HUES64 (cell line): ENCODE measurements around the gene TRIB2.

Source experiments
- H3K27ac ChIP-seq: 2 replicates; pipeline ENCODE4 v1.7.0; 2013; ENCODE audit warnings: low read depth, low read length, inconsistent platforms
- H3K27me3 ChIP-seq: 2 replicates; pipeline ENCODE4 v1.6.1; 2013; ENCODE audit warnings: mild to moderate bottlenecking, low read length; ENCODE audit not compliant: insufficient read depth
- H3K36me3 ChIP-seq: 2 replicates; pipeline ENCODE4 v1.6.1; 2013; ENCODE audit warnings: mild to moderate bottlenecking, low read length; ENCODE audit not compliant: insufficient read depth
- H3K4me1 ChIP-seq: 2 replicates; pipeline ENCODE4 v1.6.1; 2013; ENCODE audit warnings: mild to moderate bottlenecking, low read length, moderate library complexity; ENCODE audit not compliant: insufficient read depth
- H3K4me3 ChIP-seq: 2 replicates; pipeline ENCODE4 v1.5.1; 2013; ENCODE audit warnings: mild to moderate bottlenecking, low read length, moderate library complexity
- H3K9ac ChIP-seq: 2 replicates; pipeline ENCODE4 v1.6.1; 2013; ENCODE audit warnings: mild to moderate bottlenecking, low read depth, low read length
- H3K9me3 ChIP-seq: 2 replicates; pipeline ENCODE4 v1.6.1; 2013; ENCODE audit warnings: low read depth, low read length; ENCODE audit not compliant: insufficient read depth
- WGBS: fragments of 150-250, 120-280 bp; methylation state at CpG from one replicate; pipeline ENCODE4 v1.1.7; 2013; ENCODE audit warnings: missing lambda C conversion rate; 5-methylcytosine and 5-hydroxymethylcytosine counted together

Gene TRIB2

DNA sequence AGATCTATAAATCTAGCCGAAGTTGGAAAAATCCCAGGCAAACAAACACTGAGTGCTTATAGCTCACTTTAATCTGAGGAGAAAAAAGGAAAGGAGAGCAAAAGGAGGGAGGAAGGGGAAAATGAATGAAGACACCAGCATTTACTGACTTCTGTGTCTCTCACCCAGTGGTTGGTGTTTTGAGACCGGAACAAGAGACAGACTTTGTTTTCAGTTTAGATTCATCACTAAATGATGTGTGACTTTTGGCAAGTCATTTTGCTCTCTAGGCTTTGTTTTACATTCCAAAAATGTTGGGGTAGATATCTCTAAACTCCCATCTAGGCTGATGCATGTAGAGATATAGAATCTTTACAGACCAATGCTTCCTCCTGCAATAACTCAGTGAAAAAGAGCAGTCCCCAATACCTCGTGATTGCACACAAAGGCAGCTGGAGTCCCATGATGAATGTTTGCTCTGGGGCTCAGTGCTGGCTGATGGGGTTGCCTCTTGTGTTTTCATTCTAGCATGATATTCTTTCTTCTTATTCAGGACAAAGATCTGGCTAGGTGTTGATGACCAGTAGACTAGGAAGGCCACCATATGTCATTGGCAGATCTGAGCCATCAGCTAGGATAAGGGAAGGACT lies 51.4 kb downstream of the TRIB2 start:
- Histone ChIP-seq H3K4me3 (no peak overlapping the region), H3K36me3 (no peaks in the 10 kb centered on the region), H3K27me3 (peaks cover 19% of the 10 kb centered on the region; the same call in 1 of the 2 replicates), H3K27ac (no peak overlapping the region), H3K4me1 (peaks cover 19% of the 10 kb centered on the region), H3K9ac (no peak overlapping the region), H3K9me3 (no peaks in the 10 kb centered on the region)
- 94% methylated on average over 3 of the region's 3 CpGs for WGBS

GRCh38 chr2:12769492-12770105 lies 52.9 kb downstream of the TRIB2 start:
- no peak overlapping the region for H3K4me3 ChIP-seq

GRCh38 chr2:12770300-12770968 lies 53.7 kb downstream of the TRIB2 start:
- no peaks in the 10 kb centered on the region for H3K9me3 ChIP-seq
- H3K36me3 ChIP-seq, result no peaks in the 10 kb centered on the region
- 31% methylated on average over 8 of the region's 8 CpGs for WGBS
- no peak overlapping the region for H3K9ac ChIP-seq
- no peak overlapping the region for H3K27ac ChIP-seq
- H3K27me3 ChIP-seq, result peaks cover 27% of the 10 kb centered on the region; the same call in 1 of the 2 replicates
- H3K4me3 ChIP-seq, result no peak overlapping the region
- peaks cover 29% of the 10 kb centered on the region for H3K4me1 ChIP-seq

More at GRCh38 chr2:12769492-12770105, 52.9 kb downstream of the TRIB2 start:
- Histone ChIP-seq H3K36me3 (no peaks in the 10 kb centered on the region), H3K27ac (no peak overlapping the region), H3K9me3 (no peaks in the 10 kb centered on the region), H3K9ac (no peak overlapping the region), H3K4me1 (peaks cover 29% of the 10 kb centered on the region), H3K27me3 (peaks cover 19% of the 10 kb centered on the region; the same call in 1 of the 2 replicates)
- 90% methylated on average over 9 of the region's 9 CpGs for WGBS

- no peaks in the 10 kb centered on the region for H3K9me3 ChIP-seq
- H3K36me3 ChIP-seq, result no peaks in the 10 kb centered on the region
- H3K9ac ChIP-seq, result no peak overlapping the region
- H3K27me3 ChIP-seq, result peaks cover 34% of the 10 kb centered on the region
- peaks cover 29% of the 10 kb centered on the region for H3K4me1 ChIP-seq
- H3K4me3 ChIP-seq, result no peak overlapping the region
- WGBS, result 95% methylated on average over 3 of the region's 3 CpGs
- no peak overlapping the region for H3K27ac ChIP-seq
These were observed 54.4 kb downstream of the TRIB2 start for GRCh38 chr2:12771154-12771553.

DNA sequence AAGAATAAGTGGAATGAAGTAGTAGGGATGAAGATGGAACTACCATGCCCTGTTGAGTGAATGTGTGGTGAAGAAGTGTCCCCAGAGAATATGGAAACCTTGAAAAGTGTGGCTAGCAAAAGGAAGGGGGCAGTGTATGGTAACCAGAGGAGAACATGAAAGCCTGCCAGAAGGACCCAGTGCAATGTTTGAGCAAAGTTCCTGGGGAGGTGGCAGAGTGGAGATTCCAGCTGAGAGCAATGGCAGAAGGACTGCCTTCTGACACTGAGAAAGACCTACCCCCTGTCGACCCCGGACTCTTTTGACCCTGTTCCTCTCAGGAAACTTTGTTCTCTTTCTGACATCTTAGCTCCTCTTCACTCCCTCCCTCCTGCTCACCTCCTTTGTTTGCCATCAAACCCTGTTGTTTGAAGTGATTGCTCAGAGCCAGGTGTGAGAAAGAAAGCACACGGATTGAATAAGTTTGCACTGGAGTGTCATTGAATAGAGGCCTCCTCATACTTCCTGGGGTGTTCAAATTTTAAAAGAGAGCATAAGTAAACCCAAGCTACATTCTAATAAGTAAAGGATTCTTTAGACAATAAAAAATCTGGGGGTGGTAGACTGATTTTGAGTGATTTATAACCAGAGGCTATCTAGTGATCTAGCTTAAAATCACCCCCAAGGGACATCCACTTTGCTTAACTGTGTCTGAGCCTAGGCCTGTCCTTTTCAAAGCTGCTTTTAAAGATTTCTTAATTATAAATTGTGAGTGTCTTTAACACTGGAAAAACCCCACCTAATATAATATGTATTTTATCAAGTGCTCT lies 57.1 kb downstream of the TRIB2 start:
- Histone ChIP-seq H3K4me3 (no peak overlapping the region), H3K27ac (no peak overlapping the region), H3K9ac (no peak overlapping the region), H3K4me1 (peaks cover 32% of the 10 kb centered on the region), H3K27me3 (peaks cover 49% of the 10 kb centered on the region), H3K9me3 (no peaks in the 10 kb centered on the region), H3K36me3 (no peaks in the 10 kb centered on the region)
- 32% methylated on average over 3 of the region's 3 CpGs for WGBS

DNA sequence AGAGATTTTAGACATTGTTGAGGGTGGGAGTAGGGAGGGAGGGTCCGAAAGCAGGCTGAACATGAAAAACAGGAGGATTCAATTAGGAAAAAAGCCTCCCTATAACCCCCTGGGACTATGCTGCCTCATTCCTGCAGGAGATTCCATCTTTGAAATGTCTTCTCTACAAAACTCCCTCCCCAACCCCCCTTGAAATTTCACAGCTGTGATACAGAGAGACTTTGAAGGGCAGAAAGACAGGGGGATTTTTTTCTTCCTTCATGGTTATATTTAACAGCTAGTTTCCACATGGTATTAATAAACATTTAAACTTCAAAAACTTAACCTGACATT lies 57.6 kb downstream of the TRIB2 start:
- WGBS, result no CpG with 5 or more reads among the region's 1 CpG
- Histone ChIP-seq H3K36me3 (no peaks in the 10 kb centered on the region), H3K9me3 (no peaks in the 10 kb centered on the region), H3K9ac (no peak overlapping the region), H3K4me1 (peaks cover 31% of the 10 kb centered on the region), H3K4me3 (no peak overlapping the region), H3K27ac (no peak overlapping the region), H3K27me3 (peaks cover 52% of the 10 kb centered on the region)

- WGBS, result 100% methylated on average over 1 of the region's 1 CpG
- Histone ChIP-seq H3K27ac (no peak overlapping the region), H3K36me3 (no peaks in the 10 kb centered on the region), H3K4me3 (no peak overlapping the region), H3K9ac (no peak overlapping the region), H3K4me1 (peaks cover 13% of the 10 kb centered on the region), H3K27me3 (peaks cover 61% of the 10 kb centered on the region), H3K9me3 (no peaks in the 10 kb centered on the region)
These were observed 59.8 kb downstream of the TRIB2 start for GRCh38 chr2:12776521-12776961.

DNA sequence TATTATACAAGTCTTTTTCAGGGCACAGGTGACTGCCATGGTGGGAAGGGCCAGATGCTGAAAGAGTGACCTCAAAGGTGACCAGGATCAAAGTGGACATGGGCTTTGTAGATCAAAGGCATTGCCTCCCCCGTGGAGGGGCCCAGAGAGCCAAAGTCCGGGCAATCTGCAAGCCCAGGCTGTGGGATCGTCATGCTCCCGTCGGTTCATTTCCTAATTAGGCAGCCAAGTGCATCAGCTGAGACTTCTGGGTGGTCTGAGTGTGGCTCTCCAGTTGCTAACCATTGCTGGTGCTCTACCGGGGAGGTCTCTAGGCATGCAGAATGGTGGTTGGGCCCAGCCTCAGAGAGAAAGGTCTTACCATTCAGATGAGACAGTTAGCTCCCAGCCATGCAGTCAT lies 61.6 kb downstream of the TRIB2 start:
- Histone ChIP-seq H3K36me3 (no peaks in the 10 kb centered on the region), H3K27ac (no peak overlapping the region), H3K4me3 (no peak overlapping the region), H3K9me3 (no peaks in the 10 kb centered on the region), H3K4me1 (peaks cover 12% of the 10 kb centered on the region), H3K27me3 (peaks cover 61% of the 10 kb centered on the region), H3K9ac (no peak overlapping the region)
- WGBS, result 43% methylated on average over 6 of the region's 6 CpGs

DNA sequence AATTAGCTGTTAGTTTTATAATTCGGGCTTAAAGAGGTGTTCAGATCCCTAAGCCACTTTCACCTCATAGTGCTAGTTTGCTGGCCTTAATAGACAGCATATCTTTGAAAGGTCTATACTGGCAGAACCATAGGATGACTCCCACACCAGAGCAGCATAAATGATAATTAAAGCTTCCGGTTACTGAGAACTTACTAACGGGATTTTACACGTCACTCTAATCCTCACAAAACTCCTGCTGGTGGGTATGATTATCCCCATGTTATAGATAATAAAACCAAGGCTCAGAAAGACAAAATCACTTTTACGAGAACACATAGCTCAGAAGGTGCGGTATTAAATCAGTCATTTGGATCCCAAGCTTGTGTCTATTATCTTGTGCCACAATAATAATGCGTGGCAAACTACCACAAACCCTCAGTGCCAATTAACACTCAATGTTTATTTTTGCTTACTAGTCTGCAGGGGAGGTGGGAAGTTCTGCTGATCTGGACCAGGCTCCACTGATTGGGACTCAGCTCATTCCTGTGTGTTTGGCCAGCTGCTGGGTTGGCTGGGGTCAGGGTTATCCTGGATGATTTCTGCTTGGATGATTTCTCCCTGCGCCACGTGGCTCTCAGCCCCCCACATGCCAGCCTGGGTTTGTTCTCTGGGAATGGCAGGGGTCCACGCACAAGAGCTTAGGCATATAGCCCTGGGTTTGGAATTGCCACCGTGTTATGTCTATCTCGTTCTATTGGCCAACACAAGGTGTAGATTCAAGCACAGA lies 62.3 kb downstream of the TRIB2 start:
- no peaks in the 10 kb centered on the region for H3K9me3 ChIP-seq
- WGBS, result 89% methylated on average over 9 of the region's 12 CpGs
- H3K27ac ChIP-seq, result no peak overlapping the region
- H3K4me3 ChIP-seq, result no peak overlapping the region
- no peaks in the 10 kb centered on the region for H3K36me3 ChIP-seq
- no peak overlapping the region for H3K9ac ChIP-seq
- H3K27me3 ChIP-seq, result peaks cover 61% of the 10 kb centered on the region
- H3K4me1 ChIP-seq, result peaks cover 6% of the 10 kb centered on the region

DNA sequence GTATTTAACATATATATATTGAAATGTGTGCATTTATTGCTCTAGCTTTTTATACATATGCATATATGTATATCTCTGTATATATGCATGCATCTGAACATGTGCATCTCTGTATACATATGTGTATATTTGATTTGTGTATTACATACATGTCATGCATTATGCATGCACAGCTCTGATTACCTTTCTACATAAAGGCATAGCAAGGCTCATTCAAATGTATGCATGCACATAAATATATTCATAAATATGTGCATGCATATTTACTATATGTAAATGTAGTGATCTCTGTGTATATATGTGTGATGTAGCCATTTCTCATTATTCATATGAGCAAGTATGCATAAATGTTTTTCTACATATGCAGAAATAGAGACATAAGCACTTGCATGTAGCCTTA lies 64.6 kb downstream of the TRIB2 start:
- H3K27ac ChIP-seq, result no peak overlapping the region
- H3K36me3 ChIP-seq, result no peaks in the 10 kb centered on the region
- H3K4me3 ChIP-seq, result no peak overlapping the region
- peaks cover 3% of the 10 kb centered on the region; the same call in 1 of the 2 replicates for H3K4me1 ChIP-seq
- no peaks in the 10 kb centered on the region for H3K9me3 ChIP-seq
- H3K9ac ChIP-seq, result no peak overlapping the region
- H3K27me3 ChIP-seq, result peaks cover 45% of the 10 kb centered on the region
